Parathyroid adenoma (tissue), 2 donors: ENCODE measurements around the gene CRYGC.
"Not testable (repeated sequence)": the region's sequence is repeated elsewhere in the genome, so short reads cannot be mapped to it uniquely, and the experiment has no call there.

Experiments
- H2AFZ ChIP-seq: fragments of 300-600 bp; sonication (generic); one replicate; pipeline ENCODE4 v1.7.0; 2017; ENCODE audit warnings: antibody characterized with exemption, mild to moderate bottlenecking
- H3K27ac ChIP-seq: fragments of 300-600 bp; sonication (generic); one replicate; pipeline ENCODE4 v1.7.0; 2017
- H3K27me3 ChIP-seq: fragments of 300-600 bp; sonication (generic); one replicate; pipeline ENCODE4 v1.7.0; 2017; ENCODE audit warnings: low read length; ENCODE audit not compliant: control insufficient read depth, insufficient read depth
- H3K36me3 ChIP-seq: fragments of 300-600 bp; sonication (generic); one replicate; pipeline ENCODE4 v1.7.0; 2017; ENCODE audit warnings: low read length; ENCODE audit not compliant: control insufficient read depth, insufficient read depth
- H3K4me1 ChIP-seq: fragments of 300-600 bp; sonication (generic); one replicate; pipeline ENCODE4 v1.7.0; 2017; ENCODE audit warnings: control low read depth
- H3K4me2 ChIP-seq: fragments of 300-600 bp; sonication (generic); one replicate; pipeline ENCODE4 v1.7.0; 2017; ENCODE audit warnings: low read length
- H3K4me3 ChIP-seq: fragments of 300-600 bp; sonication (generic); one replicate; pipeline ENCODE4 v1.7.0; 2017; ENCODE audit warnings: low read depth, low read length
- H3K79me2 ChIP-seq: fragments of 300-600 bp; sonication (generic); one replicate; pipeline ENCODE4 v1.7.0; 2017; ENCODE audit warnings: control low read depth
- H3K9ac ChIP-seq: fragments of 300-600 bp; sonication (generic); one replicate; pipeline ENCODE4 v1.7.0; 2017; ENCODE audit warnings: mild to moderate bottlenecking
- H3K9me3 ChIP-seq: fragments of 300-600 bp; sonication (generic); one replicate; pipeline ENCODE4 v1.7.0; 2017; ENCODE audit warnings: low read length; ENCODE audit not compliant: control insufficient read depth
- CTCF ChIP-seq: fragments of 300-600 bp; sonication (generic); IDR thresholded peaks from one replicate; pipeline ENCODE4 v1.7.0; 2017; ENCODE audit warnings: antibody characterized with exemption, mild to moderate bottlenecking
- donor health status: primary hyperparathyroidism.

The CRYGC gene

DNA sequence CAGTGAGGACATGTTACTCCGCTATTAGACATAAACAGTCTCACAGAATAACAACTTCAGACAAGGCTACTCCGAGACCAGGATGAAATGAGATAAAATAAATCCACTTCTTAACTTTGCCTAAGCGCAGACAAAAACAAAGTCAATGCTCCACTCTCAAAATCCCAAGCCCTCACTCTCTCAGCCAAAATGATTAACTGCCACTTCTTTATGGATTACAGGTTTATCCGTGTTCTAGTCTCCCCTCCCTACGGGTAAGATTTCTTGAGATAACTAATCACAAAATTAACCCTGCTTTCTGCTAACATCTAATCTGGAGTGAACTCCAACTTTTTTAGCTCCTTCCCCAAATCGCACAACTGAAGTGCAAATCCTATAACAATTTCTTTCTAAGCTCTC is 1.1 kb upstream of the CRYGC start:
- H3K27me3 ChIP-seq: no peaks in the 10 kb centered on the region
- no peak for TF ChIP-seq CTCF
- no peak overlapping the region for H3K4me2 ChIP-seq
- H3K79me2 ChIP-seq: no peaks in the 10 kb centered on the region
- no peak overlapping the region for H3K27ac ChIP-seq
- H3K36me3 ChIP-seq: no peaks in the 10 kb centered on the region
- no peak overlapping the region for H3K9ac ChIP-seq
- H3K9me3 ChIP-seq: no peaks in the 10 kb centered on the region
- no peaks in the 10 kb centered on the region for H3K4me1 ChIP-seq
- H2AFZ ChIP-seq: no peak overlapping the region
- H3K4me3 ChIP-seq: no peak overlapping the region

- Histone ChIP-seq H3K4me1 (no peaks in the 10 kb centered on the region), H3K36me3 (no peaks in the 10 kb centered on the region), H3K27me3 (no peaks in the 10 kb centered on the region), H3K79me2 (no peaks in the 10 kb centered on the region), H3K9ac (no peak overlapping the region), H3K4me3 (no peak overlapping the region), H3K27ac (no peak overlapping the region), H3K9me3 (no peaks in the 10 kb centered on the region), H3K4me2 (no peak overlapping the region), H2AFZ (no peak overlapping the region)
- no peak for TF ChIP-seq CTCF
Observed at GRCh38 chr2:208128136-208128535, 1.5 kb downstream of the CRYGC start.

DNA sequence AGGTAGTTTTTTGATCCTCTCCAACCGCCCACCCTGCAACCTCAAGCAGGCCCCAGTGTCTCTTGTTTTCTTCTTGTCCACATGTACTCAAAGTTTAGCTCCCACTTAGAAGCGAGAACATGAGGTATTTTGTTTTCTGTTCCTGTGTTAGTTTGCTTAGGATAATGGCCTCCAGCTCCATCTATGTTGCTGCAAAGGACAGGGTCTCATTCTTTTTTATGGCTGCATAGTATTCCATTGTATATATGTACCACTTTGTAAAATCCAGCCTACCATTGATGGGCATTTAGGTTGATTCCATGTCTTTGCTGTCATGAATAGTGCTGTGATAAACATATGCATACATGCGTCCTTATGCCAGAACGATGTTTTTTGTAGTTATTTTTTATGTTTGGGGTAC is 2.5 kb downstream of the CRYGC start:
- Histone ChIP-seq H3K27me3 (no peaks in the 10 kb centered on the region), H2AFZ (no peak overlapping the region), H3K4me2 (no peak overlapping the region), H3K9ac (no peak overlapping the region), H3K36me3 (no peaks in the 10 kb centered on the region), H3K4me1 (no peaks in the 10 kb centered on the region), H3K4me3 (no peak overlapping the region), H3K9me3 (no peaks in the 10 kb centered on the region), H3K27ac (no peak overlapping the region), H3K79me2 (no peaks in the 10 kb centered on the region)
- no peak for TF ChIP-seq CTCF

DNA sequence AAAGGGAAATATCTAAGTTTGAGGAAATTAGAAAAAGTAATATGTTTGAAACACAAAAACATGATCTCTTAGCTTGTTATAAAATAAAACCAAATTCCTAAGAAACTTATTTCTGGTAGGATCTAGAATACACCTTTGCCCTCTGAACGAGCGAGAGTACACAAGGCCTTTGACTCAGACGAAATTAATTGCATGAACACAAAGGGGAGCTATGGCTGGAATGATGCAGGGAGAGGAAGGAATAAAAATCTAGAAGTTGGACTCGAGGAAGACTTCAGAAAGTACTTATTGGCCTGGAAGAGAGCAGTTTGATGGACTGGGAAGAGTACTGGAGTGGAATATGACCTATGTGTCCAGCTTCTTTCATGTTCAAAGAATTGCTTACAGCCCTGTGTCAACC is 4.4 kb downstream of the CRYGC start:
- H3K9ac ChIP-seq: no peak overlapping the region
- H3K4me3 ChIP-seq: no peak overlapping the region
- no peak overlapping the region for H2AFZ ChIP-seq
- no peaks in the 10 kb centered on the region for H3K9me3 ChIP-seq
- no peaks in the 10 kb centered on the region for H3K79me2 ChIP-seq
- TF ChIP-seq CTCF: no peak
- no peaks in the 10 kb centered on the region for H3K36me3 ChIP-seq
- H3K4me1 ChIP-seq: no peaks in the 10 kb centered on the region
- H3K4me2 ChIP-seq: no peak overlapping the region
- no peak overlapping the region for H3K27ac ChIP-seq
- no peaks in the 10 kb centered on the region for H3K27me3 ChIP-seq

- H3K9me3 ChIP-seq, H3K4me1 ChIP-seq, H3K79me2 ChIP-seq, H3K27me3 ChIP-seq, H3K4me3 ChIP-seq, H3K27ac ChIP-seq, H3K4me2 ChIP-seq, H2AFZ ChIP-seq, H3K36me3 ChIP-seq, H3K9ac ChIP-seq: not testable (repeated sequence)
Observed at GRCh38 chr2:208124013-208124715, 5.5 kb downstream of the CRYGC start, which contains the start of gene CRYGD. CRYGD (minus strand) TSS chr2:208124524; CDS start chr2:208124473, 51 bp downstream.
